ENCODE measurements around the gene MEAK7.

Gene MEAK7

DNA sequence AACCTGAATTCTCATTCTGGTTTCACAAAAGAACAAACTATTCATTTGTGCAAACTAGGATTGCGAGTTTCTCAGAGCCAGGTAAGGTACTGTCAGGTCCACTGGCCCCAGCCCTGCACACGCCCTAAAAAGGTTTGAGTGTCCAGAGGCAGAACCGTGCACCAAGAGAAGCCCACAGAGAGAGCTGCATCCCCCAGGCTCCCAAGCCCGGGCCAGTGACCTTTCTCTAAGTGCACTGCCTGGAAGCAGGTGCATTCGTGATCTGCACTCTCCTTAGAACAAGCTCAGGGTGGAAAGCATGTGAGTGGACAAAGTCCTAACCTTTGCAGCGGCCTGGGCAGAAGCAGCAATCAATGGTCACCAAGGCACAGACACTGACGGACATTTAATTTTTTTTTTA lies 26.8 kb downstream of the MEAK7 start:
- TF ChIP-seq RAD21 (IDR thresholded peaks at IDR 0.05; ENCODE audit: low read depth): no peak

DNA sequence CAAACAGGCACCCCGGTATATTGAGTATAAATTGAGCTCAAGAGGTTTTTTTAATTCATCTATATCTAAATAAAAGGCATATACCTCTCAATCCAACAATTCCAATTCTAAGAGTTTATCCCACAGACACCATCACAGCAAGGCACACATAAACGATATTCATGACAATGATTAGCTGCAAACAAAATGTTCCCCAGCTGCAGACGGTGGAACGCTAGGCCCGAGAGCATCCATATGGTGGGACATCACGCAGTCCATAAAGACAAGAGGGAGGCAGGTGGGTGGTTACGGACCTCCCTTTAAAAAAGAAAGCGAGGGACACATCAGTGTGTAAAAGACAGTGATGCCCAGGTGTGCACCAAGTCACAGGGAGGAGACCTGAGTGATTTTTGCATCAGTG lies 28.1 kb downstream of the MEAK7 start:
- TF ChIP-seq TAF1 (IDR thresholded peaks at IDR 0.05; ENCODE audit: low read depth) (no peak), TEAD4 (IDR thresholded peaks at IDR 0.05) (no peak), EGR1 (IDR thresholded peaks at IDR 0.05) (no peak)

DNA sequence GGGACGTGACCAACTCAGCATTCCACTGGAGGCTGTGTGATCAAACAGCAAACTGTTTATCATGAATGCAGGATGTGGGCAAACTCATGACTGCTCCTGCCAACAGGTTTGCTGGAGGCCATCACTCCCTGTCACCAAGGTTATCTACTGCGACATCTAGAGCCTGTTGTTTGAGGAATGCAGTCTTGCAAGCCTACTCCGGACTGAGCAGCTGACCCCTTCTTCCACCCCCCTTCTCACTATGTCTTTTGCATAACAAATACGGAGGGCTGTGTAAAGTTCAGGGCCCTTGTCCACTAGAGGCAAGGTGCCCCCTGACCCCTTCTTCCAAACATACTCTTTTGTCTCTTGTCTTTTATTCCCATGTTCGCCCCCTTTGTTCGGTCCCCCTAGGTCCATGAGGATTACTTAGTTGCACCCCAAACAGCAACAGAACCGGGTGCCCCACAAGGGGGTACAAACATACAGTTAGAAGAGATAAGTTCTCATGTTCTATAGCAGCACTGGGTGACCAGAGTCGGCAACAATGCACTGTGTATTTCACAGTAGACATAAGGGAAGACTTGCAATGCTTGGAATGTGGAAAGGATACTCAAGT lies 28.7 kb downstream of the MEAK7 start:
- TF ChIP-seq TEAD4 (IDR thresholded peaks at IDR 0.05): no peak
- TF ChIP-seq, protein P1, sequence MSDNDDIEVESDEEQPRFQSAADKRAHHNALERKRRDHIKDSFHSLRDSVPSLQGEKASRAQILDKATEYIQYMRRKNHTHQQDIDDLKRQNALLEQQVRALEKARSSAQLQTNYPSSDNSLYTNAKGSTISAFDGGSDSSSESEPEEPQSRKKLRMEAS (IDR thresholded peaks at IDR 0.05): no peak
- TF ChIP-seq NFIC (IDR thresholded peaks at IDR 0.05): no peak
- TF ChIP-seq TCF12 (IDR thresholded peaks at IDR 0.05; ENCODE audit: low read depth): no peak
- no peak for TF ChIP-seq CREB1 (IDR thresholded peaks at IDR 0.05; ENCODE audit: low read depth)
- TF ChIP-seq RAD21 (IDR thresholded peaks at IDR 0.05; ENCODE audit: low read depth): no peak
- TF ChIP-seq TAF1 (IDR thresholded peaks at IDR 0.05; ENCODE audit: low read depth): no peak
- TF ChIP-seq, protein P2, sequence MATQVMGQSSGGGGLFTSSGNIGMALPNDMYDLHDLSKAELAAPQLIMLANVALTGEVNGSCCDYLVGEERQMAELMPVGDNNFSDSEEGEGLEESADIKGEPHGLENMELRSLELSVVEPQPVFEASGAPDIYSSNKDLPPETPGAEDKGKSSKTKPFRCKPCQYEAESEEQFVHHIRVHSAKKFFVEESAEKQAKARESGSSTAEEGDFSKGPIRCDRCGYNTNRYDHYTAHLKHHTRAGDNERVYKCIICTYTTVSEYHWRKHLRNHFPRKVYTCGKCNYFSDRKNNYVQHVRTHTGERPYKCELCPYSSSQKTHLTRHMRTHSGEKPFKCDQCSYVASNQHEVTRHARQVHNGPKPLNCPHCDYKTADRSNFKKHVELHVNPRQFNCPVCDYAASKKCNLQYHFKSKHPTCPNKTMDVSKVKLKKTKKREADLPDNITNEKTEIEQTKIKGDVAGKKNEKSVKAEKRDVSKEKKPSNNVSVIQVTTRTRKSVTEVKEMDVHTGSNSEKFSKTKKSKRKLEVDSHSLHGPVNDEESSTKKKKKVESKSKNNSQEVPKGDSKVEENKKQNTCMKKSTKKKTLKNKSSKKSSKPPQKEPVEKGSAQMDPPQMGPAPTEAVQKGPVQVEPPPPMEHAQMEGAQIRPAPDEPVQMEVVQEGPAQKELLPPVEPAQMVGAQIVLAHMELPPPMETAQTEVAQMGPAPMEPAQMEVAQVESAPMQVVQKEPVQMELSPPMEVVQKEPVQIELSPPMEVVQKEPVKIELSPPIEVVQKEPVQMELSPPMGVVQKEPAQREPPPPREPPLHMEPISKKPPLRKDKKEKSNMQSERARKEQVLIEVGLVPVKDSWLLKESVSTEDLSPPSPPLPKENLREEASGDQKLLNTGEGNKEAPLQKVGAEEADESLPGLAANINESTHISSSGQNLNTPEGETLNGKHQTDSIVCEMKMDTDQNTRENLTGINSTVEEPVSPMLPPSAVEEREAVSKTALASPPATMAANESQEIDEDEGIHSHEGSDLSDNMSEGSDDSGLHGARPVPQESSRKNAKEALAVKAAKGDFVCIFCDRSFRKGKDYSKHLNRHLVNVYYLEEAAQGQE (IDR thresholded peaks at IDR 0.05; ENCODE audit: low read depth): no peak
- TF ChIP-seq, protein P3, sequence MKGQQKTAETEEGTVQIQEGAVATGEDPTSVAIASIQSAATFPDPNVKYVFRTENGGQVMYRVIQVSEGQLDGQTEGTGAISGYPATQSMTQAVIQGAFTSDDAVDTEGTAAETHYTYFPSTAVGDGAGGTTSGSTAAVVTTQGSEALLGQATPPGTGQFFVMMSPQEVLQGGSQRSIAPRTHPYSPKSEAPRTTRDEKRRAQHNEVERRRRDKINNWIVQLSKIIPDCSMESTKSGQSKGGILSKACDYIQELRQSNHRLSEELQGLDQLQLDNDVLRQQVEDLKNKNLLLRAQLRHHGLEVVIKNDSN (IDR thresholded peaks at IDR 0.05): no peak
- no peak for TF ChIP-seq EGR1 (IDR thresholded peaks at IDR 0.05)
- no peak for TF ChIP-seq YY1 (IDR thresholded peaks at IDR 0.05; ENCODE audit: low read depth)
- TF ChIP-seq EP300 (IDR thresholded peaks at IDR 0.05; ENCODE audit: borderline replicate concordance): no peak
- no peak for TF ChIP-seq ZBTB7A (IDR thresholded peaks at IDR 0.05; ENCODE audit: low read depth)
- TF ChIP-seq FOXM1 (IDR thresholded peaks at IDR 0.05; ENCODE audit: borderline replicate concordance, low read depth): no peak
- no peak for TF ChIP-seq CEBPB (IDR thresholded peaks at IDR 0.05)

DNA sequence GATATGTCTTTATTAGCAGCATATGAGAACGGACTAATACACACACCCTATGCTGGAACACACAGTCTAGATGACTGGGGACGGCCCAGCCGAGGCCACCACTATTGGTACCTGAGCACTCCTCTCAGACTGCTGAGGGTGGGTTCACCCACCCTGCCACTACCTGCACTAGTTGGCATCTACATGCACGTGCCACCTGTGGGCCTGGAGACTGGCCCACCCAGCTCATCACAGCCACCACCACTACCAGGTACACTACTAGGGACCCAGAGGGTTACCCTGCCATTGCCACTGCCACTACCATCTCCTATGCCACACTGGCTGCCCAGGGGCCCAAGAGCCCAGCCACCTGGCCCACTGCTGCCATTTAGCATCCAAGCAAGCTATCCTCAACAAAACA lies 32.5 kb downstream of the MEAK7 start:
- TF ChIP-seq, protein P3 (IDR thresholded peaks at IDR 0.05): no peak
- TF ChIP-seq TCF12 (IDR thresholded peaks at IDR 0.05; ENCODE audit: low read depth): no peak
- TF ChIP-seq ZBTB7A (IDR thresholded peaks at IDR 0.05; ENCODE audit: low read depth): no peak
- TF ChIP-seq CREB1 (IDR thresholded peaks at IDR 0.05; ENCODE audit: low read depth): no peak
- TF ChIP-seq RAD21 (IDR thresholded peaks at IDR 0.05; ENCODE audit: low read depth): no peak
- no peak for TF ChIP-seq CEBPB (IDR thresholded peaks at IDR 0.05)
- TF ChIP-seq EP300 (IDR thresholded peaks at IDR 0.05; ENCODE audit: borderline replicate concordance): no peak
- TF ChIP-seq YY1 (IDR thresholded peaks at IDR 0.05; ENCODE audit: low read depth): no peak
- TF ChIP-seq, protein P1 (IDR thresholded peaks at IDR 0.05): no peak
- no peak for TF ChIP-seq TEAD4 (IDR thresholded peaks at IDR 0.05)
- TF ChIP-seq TAF1 (IDR thresholded peaks at IDR 0.05; ENCODE audit: low read depth): no peak
- TF ChIP-seq FOXM1 (IDR thresholded peaks at IDR 0.05; ENCODE audit: borderline replicate concordance, low read depth): no peak
- TF ChIP-seq, protein P2 (IDR thresholded peaks at IDR 0.05; ENCODE audit: low read depth): no peak
- no peak for TF ChIP-seq EGR1 (IDR thresholded peaks at IDR 0.05)
- no peak for TF ChIP-seq NFIC (IDR thresholded peaks at IDR 0.05)

DNA sequence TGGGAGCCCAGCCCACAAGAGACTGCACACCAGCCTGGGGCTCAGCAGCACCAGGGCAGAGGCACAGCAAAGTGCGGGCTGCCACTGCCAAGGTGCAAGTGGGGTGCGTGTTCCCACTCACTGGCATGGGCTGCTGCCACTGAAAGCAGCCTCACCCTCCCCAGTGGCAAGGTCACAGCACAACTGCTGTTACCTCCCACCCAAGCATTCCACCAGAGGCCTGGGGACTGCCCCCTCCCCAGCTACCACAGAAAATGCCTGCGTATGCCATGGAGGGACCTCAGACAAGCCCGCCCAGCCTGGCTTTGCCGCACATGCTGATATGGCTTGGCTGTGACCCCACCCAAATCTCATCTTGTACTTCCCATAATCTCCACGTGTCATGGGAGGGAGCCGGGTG lies 33.1 kb downstream of the MEAK7 start:
- TF ChIP-seq ZBTB7A (IDR thresholded peaks at IDR 0.05; ENCODE audit: low read depth) (no peak), TCF12 (IDR thresholded peaks at IDR 0.05; ENCODE audit: low read depth) (no peak), FOXM1 (IDR thresholded peaks at IDR 0.05; ENCODE audit: borderline replicate concordance, low read depth) (no peak), EGR1 (IDR thresholded peaks at IDR 0.05) (no peak), TEAD4 (IDR thresholded peaks at IDR 0.05) (no peak)
- TF ChIP-seq, protein P1 (IDR thresholded peaks at IDR 0.05): no peak

DNA sequence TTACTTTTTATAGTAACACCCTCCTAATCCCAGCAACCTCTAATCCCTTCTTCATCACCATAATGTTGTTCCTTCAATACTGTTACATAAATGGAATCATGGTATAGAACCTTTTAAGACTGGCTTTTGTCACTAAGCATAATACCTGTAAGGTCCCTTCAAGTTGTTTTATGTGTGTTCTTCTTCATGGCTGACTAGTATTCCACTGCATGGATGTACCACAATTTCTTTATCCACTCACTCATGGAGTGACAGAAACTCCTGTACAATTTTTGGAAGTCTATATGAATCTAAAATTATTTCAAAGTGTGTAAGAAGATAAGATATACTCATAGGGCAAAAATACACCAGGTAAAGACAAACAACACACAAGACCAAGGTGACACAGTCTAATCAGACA lies 36.8 kb downstream of the MEAK7 start:
- TF ChIP-seq TCF12 (IDR thresholded peaks at IDR 0.05; ENCODE audit: low read depth) (no peak), ZBTB7A (IDR thresholded peaks at IDR 0.05; ENCODE audit: low read depth) (no peak), EGR1 (IDR thresholded peaks at IDR 0.05) (no peak), CREB1 (IDR thresholded peaks at IDR 0.05; ENCODE audit: low read depth) (no peak), EP300 (IDR thresholded peaks at IDR 0.05; ENCODE audit: borderline replicate concordance) (no peak), YY1 (IDR thresholded peaks at IDR 0.05; ENCODE audit: low read depth) (no peak), RAD21 (IDR thresholded peaks at IDR 0.05; ENCODE audit: low read depth) (no peak), FOXM1 (IDR thresholded peaks at IDR 0.05; ENCODE audit: borderline replicate concordance, low read depth) (no peak), TAF1 (IDR thresholded peaks at IDR 0.05; ENCODE audit: low read depth) (no peak)
- TF ChIP-seq, protein P2 (IDR thresholded peaks at IDR 0.05; ENCODE audit: low read depth): no peak
- TF ChIP-seq, protein P3 (IDR thresholded peaks at IDR 0.05): no peak

All from Ishikawa (cell line).